GM12865 (cell line): ENCODE data around the gene APOBEC2.

Source experiments
- DNase-seq: peaks from one replicate; pipeline ENCODE4 v3.0.0; 2010; ENCODE audit warnings: low read depth
- H3K4me3 ChIP-seq: 2 replicates; pipeline ENCODE4 v1.5.1; 2011; ENCODE audit warnings: mild to moderate bottlenecking, low read depth, low read length, control low read depth
- TF ChIP-seq, protein P1 (sequence below): IDR thresholded peaks from 2 replicates; pipeline ENCODE4 v1.5.1; 2011; ENCODE audit warnings: low read length, control low read depth, low read depth, inconsistent platforms; ENCODE audit not compliant: insufficient read depth; ENCODE audit errors: missing control alignments

APOBEC2 gene

DNA sequence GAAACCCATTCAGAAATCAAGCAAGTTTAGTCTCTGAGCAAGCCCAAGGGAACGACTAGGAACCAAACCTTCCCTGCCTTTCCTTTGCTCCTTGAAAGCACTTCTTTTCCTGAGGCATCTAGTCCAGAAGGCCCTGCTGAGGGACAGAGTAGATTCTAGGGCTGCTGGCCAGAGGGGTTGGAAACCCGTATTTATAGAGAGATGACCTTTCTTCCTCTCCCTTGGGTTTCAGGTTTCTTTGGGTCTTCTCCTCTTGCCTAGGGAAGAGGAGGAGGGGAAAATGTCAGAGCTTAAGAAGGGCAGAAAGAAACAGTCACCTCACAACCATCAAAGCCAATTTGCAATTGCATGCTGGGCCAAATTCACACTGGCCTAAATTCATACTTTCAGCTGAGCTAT, 5.8 kb downstream of the APOBEC2 start:
- TF ChIP-seq, protein P1, sequence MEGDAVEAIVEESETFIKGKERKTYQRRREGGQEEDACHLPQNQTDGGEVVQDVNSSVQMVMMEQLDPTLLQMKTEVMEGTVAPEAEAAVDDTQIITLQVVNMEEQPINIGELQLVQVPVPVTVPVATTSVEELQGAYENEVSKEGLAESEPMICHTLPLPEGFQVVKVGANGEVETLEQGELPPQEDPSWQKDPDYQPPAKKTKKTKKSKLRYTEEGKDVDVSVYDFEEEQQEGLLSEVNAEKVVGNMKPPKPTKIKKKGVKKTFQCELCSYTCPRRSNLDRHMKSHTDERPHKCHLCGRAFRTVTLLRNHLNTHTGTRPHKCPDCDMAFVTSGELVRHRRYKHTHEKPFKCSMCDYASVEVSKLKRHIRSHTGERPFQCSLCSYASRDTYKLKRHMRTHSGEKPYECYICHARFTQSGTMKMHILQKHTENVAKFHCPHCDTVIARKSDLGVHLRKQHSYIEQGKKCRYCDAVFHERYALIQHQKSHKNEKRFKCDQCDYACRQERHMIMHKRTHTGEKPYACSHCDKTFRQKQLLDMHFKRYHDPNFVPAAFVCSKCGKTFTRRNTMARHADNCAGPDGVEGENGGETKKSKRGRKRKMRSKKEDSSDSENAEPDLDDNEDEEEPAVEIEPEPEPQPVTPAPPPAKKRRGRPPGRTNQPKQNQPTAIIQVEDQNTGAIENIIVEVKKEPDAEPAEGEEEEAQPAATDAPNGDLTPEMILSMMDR: no peak
- no peak for DNase-seq
- no peak overlapping the region for H3K4me3 ChIP-seq

DNA sequence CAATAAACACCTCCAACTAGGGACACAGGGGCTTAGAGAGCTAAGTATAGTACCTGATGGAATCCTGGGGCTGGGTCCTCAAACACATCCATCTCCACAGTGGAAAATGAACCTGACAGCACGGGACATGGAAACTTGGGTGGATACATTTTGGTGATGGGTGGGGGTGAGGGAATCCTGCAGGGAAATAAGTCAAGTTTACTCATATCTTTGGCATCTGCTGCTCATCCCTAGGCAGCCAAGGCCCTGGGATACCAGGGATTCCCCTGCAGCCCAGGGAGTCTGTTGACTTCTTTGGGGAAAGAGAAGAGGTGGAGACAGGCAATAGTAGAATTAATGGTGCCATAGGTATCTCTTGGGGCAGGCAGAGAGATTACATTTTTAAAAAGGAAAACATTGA, 6.6 kb downstream of the APOBEC2 start:
- DNase-seq: no peak
- no peak overlapping the region for H3K4me3 ChIP-seq
- TF ChIP-seq, protein P1: no peak

DNA sequence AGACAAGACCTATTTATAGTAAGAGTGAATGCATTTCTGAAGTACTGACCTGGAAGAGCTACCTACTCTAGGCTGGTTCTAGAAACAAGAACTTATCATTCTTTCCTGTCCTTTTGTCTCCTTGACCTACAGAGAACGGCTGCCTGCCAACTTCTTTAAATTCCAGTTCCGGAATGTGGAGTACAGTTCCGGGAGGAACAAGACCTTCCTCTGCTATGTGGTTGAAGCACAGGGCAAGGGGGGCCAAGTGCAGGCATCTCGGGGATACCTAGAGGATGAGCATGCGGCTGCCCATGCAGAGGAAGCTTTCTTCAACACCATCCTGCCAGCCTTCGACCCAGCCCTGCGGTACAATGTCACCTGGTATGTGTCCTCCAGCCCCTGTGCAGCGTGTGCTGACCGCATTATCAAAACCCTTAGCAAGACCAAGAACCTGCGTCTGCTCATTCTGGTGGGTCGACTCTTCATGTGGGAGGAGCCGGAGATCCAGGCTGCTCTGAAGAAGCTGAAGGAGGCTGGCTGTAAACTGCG, 8.3 kb downstream of the APOBEC2 start:
- TF ChIP-seq, protein P1: no peak
- H3K4me3 ChIP-seq: no peak overlapping the region
- DNase-seq: no peak

DNA sequence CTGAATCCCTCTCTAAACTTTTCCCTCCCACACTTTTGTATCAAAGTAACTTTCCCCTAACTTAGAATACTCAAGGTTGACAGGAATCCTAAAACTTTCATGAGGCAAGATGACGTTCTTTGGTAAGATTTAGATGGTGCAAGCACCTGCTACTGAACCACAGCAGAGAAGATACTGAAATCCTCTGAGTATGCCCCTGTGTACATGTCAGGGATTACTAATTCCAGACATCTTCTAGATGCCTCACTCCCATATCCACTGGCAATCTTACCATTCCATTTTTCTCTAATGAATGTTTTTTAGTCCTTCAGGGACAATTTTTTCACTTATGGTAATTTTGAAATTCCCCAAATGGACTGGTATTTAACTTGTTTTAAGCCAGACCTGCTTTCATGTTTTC, 9.1 kb downstream of the APOBEC2 start:
- TF ChIP-seq, protein P1: no peak
- no peak overlapping the region for H3K4me3 ChIP-seq
- no peak for DNase-seq

DNA sequence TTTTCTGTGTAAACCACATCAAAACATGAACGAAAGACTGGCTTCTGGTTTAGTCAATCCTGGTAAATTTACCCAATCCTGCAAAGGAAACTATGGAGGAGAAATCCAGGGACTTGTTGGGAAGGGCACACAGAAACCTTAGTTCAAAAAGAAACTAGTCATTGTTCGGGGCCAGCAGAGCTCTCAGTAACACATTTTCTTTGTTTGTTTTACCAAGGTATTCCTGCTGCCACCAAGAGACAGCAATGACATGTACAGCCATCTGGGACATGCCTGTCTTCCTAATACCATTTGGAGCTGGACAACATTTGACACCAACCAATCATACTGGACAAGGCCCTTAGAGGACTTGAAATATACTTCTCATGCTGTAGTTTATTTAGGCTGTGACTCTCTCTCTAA, 10.9 kb downstream of the APOBEC2 start:
- H3K4me3 ChIP-seq: no peak overlapping the region
- TF ChIP-seq, protein P1: no peak
- no peak for DNase-seq

DNA sequence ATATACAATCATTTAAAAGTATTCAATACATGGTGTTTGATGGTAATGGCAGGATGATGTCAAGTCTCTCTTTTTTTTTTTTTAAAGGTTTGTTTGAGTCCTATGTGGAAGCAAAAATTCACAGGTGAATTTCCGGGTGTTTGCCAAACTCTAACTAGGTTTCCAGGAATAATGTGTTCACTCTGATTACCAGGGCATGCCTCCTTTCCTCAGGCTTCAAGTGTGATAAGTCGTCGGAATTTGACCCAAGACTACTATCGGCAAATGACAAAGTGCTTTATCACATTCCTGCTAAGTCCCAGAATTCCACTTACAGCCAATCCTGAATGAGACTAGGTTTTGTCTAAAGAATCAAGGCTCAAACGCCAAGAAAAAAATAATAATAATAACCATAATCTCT, 11.8 kb downstream of the APOBEC2 start:
- DNase-seq: no peak
- TF ChIP-seq, protein P1: no peak
- no peak overlapping the region for H3K4me3 ChIP-seq

DNA sequence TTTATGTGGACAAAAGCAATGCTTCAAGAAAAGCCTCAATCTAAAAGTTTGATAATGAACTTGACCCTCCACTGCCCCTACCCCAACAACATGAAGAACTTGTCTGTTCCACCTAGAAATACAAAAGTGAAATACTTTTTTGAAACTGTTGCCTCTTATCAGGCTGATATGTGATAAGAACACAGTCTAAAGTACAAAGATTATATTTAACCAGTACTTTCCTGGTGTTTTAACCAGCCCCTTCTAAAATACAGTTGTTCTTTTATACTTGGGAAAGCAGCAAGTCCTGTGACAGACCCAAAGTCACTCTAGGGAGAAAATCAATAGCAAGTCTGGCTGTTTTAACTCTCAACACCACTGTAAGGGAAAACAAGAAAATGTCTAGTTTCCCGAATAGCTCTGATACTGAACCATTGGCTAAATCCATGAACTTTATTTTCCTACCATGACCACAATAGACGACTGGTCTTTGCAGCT, 12.6 kb downstream of the APOBEC2 start:
- no peak overlapping the region for H3K4me3 ChIP-seq
- DNase-seq: no peak
- TF ChIP-seq, protein P1: no peak
